Right renal pelvis (tissue), 4 donors: ENCODE measurements around the gene PTGER1. TPM values are rescaled to one million over a fixed set of nuclear protein-coding genes. Genes with fewer than 3 reads are reported as not detected.

Experiments used
- DNase-seq, 4 donors: peaks; one replicate each; pipeline ENCODE4 v3.0.0-alpha.2; 2013; ENCODE audit warnings: low read depth in 4 of 4, low spot score in 3 of 4, missing footprints in 1 of 4
- polyA plus RNA-seq, 4 donors: library from polyadenylated mRNA; unstranded; fragments of 120-200 nt; gene quantifications; one replicate each; pipeline ENCODE4 v1.2.1, GENCODE V29; 2013; ENCODE audit not compliant: insufficient read length in 4 of 4

PTGER1 gene
- polyA plus RNA-seq, 4 donors: 3.9 to 5.8 (median 4.8) TPM

DNA sequence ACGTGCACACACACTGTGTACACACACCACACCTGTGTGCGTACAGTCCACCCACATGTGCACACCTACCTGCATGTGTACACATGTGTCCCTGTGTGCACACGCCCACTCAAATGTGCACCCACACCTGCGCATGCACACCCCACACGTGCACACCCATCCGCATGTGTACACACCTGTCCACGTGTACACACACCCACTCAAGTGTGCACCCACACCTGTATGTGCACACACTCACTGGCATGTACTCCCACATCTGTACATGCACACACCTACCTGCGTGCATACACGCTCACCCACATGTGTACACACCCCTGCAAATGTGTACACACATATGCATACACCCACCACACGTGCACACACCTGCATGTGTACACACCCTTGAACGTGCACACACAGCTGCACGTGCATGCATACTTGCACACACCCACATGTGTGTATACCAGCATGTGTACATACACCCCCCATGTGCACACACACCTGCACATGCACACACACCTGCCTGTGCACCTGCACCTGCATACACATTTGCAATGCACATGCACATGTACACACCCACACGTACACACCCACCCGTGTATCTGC is 31.4 kb downstream of the PTGER1 start:
- no peak for DNase-seq

DNA sequence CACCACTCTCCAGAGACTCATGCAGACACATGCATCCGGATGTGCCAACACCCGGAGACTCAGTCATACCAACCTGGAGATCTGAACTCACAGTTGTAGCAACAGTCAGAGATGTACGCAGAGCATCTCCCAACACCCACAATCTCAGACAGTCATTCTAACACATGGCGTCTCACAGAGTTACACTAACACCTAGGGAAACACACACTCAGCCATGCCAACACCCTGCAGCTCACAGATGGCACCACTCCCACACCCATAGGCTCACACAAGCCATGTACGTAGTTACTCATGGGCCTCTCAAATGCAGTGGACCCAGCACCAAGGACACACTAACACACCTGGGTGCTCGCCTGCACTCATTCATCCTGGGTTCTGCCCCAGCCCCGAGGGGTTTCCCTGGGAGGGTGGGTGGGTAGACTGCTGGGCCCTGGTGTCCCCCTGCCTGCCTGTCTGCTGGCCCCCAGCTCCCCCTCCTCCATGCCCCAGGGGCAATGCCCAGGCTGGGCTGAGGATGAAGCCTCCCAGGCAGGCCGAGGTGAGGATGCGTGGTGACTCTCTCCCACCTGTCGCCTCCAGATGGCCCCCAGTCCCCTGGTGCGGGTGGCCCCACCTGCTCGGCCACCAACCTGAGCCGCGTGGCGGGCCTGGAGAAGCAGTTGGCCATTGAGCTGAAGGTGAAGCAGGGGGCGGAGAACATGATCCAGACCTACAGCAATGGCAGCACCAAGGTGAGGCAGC is 32.1 kb downstream of the PTGER1 start:
- no peak for DNase-seq

DNA sequence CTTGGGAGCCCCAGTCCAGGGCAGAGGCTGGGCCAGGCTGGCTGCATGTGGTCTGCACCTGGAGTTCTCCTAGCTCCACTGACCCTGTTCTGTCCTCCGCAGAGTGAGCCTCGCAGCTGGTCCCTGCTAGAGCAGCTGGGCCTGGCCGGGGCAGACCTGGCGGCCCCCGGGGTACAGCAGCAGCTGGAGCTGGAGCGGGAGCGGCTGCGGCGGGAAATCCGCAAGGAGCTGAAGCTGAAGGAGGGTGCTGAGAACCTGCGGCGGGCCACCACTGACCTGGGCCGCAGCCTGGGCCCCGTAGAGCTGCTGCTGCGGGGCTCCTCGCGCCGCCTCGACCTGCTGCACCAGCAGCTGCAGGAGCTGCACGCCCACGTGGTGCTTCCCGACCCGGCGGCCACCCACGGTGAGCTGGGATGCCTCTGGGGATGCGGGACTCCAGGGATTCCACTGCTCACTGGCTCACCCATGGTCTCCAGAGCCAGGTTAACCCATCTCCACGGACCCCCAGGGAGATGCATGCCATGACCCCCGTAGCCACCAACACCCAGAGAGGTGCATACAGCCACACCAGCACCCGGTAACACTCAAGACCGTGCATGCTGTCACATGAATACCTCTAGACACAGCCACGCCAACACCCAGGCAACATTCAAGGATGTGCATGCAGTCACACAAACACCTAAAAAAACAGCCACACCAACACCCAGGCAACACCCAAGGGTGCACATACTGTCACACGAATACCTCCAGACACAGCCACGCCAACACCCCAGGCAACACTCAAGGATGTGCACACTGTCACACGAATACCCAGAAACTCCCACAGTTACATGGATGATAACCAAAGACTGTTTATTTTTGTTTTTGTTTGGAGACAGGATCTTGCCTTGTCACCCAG is 33.9 kb downstream of the PTGER1 start:
- DNase-seq: no peak

DNA sequence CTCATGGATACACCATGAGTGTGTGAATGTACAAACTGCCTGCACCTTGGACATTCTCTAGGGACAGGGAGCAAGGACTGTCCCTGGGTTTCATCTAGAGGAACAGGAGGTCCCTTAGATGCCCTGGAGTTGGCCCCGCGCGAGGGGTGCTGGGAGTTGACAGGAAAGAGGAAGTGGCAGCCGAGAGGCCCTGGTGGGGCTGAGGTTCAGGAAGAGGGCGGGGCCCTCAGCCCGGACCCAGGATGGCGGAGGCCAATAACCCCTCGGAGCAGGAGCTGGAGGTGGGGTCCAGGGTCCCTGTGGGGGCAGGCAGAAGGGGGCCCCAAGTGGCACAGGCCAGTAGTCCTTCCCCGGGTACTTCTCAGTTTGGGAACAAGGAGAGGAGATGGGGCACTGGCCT is 35.1 kb downstream of the PTGER1 start:
- no peak for DNase-seq

DNA sequence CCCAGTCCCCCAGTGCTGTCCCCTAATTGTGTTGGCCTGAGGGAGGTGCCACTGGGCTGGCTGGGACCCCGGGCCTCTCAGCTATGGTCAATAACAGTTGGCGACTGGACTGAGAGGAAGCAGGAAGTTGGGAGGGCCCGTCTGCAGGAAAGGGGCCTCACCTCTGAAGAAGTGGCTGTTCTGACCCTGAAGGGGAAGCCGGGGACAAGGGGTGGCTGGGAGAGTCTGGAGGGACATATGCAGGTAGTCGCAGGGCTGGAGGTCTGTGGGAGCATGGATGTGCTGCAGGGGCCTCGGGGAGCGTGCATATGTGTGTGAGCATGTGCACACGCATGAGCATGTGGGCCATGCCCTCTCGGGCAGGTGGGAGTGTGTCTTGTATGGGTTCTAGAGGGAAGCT is 36.1 kb downstream of the PTGER1 start:
- DNase-seq: no peak

DNA sequence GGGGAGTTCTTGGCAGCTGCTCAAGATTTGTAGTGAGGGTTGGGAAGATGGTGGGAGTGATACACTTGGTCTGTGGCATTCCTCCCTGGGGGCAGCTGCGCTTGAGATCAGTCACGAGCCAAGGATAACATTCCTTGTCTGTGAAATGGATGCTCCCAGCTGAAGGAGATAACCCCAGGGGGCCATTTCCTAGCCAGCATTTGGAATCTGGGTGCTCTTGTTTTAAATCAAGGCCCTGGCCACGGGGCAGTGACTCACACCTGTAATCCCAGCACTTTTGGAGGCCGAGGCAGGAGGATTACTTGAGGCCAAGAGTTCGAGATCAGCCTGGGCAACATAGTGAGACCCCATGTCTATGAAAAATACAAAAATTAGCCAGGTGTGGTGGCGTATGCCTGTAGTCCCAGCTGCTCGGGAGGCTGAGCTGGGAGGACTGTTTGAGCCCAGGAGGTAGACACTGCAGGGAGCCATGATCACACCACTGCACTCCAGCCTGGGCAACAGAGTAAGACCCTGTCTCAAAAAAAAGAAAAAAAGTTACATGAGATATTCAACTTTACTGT is 37.5 kb downstream of the PTGER1 start:
- DNase-seq: no peak

DNA sequence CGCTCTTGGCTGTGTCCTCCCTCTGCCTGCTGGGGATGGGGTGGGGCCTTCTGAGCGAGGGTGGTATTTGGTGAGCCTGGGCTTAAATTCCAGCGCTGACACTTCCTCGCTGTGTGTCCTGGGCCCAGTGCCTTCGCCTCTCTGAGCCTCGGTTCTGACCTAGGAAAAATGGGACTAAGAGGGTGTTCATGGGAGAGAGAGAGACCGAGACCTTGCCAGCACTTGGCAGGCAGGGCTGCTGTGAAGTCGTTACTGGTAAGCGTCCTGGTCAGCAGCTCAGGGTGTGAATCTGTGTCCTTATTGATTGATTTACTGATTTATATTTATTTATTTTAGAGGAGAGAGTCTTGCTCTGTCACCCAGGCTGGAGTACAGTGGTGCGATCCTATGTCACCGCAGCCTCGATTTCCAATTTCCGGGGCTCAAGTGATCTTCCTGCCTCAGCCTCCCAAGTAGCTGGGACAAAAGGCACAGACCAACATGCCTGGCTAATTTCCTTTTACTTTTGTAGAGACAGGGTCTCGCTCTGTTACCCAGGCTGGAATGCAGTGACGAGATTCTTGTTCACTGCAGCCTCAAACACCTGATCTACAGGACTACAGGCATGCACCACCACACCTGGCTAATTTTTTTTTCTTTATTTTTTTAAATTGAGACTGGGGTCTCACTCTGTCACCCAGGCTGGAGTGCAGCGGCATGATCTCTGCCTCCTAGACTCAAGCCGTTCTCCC is 39.7 kb downstream of the PTGER1 start:
- peak in 2 of 4 donors; percentile 12 to 28 for DNase-seq

DNA sequence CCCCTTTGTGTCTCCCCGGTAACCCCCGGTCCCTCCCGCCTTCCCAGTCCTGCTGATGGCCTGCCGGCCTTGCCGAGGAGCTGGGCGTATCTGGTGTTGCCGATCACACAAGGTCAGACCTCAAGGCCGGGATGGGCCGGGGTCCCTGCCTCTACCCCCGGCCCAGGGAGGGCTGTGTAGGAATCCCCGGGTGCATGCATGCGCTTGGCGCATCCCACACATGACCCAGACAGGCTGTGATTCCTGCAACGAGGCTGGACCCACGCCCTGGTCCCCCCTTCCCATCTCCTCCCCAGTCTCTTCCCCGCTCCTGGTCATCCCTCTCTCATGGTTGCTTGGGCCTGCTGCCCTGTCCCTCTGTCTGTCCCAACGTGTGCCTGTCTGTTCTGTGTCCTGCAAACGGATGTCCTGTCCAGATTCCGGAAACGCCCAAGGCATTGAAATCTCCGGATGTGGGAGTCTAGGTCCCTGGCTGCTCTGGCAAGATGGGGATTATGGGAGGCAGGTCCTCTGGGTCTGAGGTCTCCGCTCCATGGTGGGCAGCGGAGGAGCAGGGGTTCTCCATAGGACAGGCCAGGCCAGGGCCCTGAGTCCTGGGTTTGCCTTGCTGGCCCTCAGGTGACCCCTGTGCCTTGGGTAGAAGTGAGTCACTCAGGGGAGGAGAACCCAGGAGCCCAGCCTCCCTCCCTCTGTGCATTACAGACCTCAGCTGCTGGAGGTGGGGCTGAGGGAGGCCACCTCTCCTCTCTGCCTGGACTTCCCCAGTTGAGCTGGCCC is 40.4 kb downstream of the PTGER1 start:
- DNase-seq: peak in 2 of 4 donors; percentile 10 to 12

DNA sequence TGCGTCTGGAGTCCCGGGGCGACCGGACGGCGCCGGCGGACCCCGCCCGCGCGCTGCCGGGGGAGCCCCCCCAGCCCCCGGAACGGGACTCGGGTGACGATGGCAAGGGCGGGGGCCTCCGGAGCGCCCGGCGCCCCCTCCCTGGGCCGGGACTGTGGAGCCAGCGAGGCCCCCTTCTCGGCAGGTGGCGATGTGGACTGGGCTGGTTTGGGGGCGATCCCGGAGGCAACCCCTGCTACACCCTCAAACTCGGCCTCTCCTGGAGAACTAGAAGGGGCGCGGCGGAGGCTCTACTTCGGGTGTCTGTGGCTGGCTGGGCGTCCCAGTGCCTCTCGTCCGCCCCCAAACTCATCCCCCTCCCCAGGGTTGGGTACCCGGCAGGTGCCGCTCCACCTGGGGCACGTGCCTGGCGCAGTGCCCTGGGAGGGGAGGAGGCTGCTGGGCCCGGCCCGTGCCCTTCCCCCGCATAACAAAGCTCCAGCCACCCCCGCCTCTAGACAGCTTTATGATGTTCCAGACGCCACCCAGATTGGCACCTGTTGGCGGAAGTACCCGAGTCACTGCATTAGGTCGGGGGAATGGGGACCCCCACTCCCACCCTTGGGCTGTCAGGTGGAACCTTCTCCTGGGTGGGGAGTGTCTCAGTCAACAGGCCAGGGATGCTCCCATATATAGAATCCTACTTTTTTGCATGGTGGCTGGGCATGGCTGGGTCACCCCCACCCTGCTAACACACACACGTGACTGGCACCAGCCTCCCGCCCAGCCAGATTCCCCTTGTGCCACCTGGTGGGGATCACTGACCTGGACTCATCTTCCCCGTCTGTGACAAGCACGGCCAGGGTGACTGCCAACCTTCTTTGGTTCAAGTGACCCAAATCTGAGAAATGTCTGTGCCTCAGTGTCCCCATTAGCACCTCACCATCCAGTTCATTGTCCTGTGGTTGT is 41.3 kb downstream of the PTGER1 start:
- DNase-seq: peak in 2 of 4 donors; percentile 22 to 36

DNA sequence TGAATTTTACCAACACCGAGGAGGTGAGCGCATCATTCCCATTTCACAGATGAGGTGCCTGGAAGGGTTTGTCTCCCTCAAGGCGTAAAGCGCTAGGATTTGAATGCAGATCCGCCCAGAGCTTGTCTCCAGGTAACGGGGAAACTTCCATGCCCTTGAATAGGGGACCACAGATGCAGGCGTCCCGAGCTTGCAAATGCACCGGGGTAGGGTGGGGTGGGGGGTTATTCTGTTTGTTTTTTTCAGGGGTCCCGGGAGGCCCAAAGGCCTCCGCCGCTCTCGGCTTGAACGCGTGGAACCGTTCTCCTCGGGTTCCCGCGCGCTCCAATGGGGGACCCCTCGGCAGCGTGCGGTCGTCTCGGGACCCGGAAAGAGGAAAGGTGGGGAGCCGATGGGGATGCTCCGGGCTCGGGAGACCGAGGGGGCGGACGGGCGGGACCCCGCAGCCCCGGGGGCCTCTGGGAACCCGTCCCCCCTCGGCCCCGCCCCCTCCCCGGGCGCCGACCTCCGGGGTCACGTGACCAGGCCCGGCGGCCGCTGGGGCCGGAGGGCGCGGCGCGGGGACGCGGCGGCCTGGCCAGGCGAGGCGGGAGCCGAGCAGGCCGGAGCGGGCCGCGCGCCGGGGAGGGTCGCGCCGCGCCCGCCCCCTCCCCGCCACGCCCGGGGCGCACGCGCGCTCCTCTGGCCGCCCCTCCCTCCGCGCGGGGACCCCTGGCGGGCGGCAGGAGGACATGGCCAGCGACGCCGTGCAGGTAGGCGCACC is 42.2 kb downstream of the PTGER1 start, which contains the start of gene PKN1:
Gene PKN1 (plus strand): TSS at position 516 of the 763 bp plus-strand sequence. CDS start 216 bp downstream, at position 732.
- DNase-seq: peak in 1 of 4 donors; percentile 34

DNA sequence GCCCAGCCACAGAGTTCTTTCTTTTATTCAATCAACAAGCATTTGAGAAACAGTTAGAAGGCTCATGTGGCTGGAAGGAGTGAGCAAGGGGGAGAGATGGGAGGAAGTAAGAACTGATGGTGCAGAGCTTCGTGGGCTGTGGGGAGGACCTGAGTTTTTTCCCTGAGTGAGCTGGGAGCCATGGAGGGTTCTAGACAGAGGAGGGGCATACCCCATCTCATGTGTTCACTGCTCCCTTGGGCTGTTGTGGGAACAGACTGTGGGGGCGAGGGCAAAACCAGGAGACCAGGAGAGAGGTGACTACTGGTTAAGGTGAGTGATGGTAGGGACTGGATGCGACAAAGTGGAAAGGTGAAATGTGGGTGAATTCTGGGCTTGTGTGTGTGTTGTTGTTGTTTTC is 44.4 kb downstream of the PTGER1 start:
- DNase-seq: no peak

DNA sequence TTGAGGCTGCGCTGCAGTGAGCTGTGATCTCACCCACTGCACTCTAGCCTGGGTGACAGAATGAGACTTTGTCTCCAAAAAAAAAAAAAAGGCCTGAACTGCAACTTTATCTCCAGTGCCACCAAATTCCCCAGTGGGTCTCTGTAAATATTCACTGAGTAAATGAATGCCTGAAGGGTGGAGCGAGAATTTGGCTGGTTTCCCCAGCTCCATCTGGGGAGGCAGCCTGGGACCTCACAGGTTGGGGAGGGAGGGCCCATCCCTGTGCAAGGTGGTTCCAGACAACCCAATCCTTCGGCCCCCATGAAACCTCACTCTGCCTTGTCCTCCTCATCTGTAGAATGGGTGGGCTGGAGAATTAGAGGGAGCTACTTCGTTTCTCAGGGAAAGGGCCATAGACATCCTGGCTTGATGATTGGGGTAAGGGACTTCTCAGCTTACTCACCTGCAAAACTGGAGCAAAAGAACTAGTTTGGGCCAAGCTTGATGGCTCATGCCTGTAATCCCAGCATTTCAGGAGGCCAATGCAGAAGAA is 46.2 kb downstream of the PTGER1 start:
- DNase-seq: no peak

DNA sequence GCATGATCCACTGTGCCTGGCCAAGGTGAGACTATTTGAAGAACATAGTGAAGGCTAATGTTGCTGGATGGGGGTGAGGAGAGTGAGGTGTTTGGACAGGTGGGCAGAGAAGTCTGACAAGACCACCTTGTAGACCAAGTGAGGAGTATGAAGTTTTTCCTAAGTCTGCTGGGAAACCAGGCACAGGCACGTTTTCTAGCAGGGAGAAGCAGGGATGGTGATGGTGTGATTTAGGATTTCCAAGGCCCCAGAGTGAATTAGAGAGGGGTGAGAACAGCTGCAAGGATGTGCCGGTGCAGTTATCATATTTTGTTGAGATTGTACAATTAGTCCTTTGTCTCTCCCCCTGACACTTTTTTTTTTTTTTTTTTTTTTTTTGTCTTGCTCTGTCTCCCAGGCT is 47.7 kb downstream of the PTGER1 start:
- DNase-seq: no peak

DNA sequence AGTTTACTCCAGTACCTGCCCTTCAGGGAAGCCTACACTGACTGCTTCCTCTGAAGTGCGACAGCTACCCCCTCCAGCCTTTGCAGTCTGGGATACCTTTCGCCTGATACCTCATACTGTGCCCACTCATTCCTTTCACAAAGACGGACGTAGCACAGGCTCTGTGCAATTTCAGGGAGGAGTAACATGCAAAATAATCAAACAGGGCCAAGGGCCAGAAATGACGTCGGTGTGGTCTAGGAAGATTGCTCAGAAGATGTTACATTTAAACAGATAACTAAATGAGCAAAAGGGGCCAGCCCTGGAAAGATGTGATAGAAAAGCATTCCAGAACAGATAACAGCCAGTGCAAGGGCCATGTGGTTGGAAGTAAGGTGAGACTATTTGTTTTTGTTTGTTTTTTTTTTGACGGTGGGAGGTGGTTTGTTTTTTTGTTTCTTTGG is 49.4 kb downstream of the PTGER1 start:
- no peak for DNase-seq
